ENCODE results near the gene C6orf62.
"Not testable (repeated sequence)": the region's sequence is repeated elsewhere in the genome, so short reads cannot be mapped to it uniquely, and the experiment has no call there.

The C6orf62 gene

GRCh38 chr6:24667378-24667803, 51.6 kb downstream of the C6orf62 start:
- no peak for DNase-seq (ENCODE audit: low spot score)

GRCh38 chr6:24666641-24667377, 52.1 kb downstream of the C6orf62 start, which contains the start of the genes ACOT13 and TDP2:
Gene ACOT13, plus strand, starts transcription at chr6:24667077. Its CDS starts 187 bp downstream, at chr6:24667264.
Gene TDP2, minus strand, starts transcription at chr6:24666899. Its CDS starts 37 bp downstream, at chr6:24666862.
- peak; percentile 98 for DNase-seq (ENCODE audit: low spot score)

GRCh38 chr6:24666097-24666640, 52.8 kb downstream of the C6orf62 start:
- DNase-seq (ENCODE audit: low spot score) = peak; percentile 52

GRCh38 chr6:24664046-24664987, 54.6 kb downstream of the C6orf62 start:
- no peak for DNase-seq (ENCODE audit: low spot score)

GRCh38 chr6:24663189-24663588, 55.8 kb downstream of the C6orf62 start:
- no peak for DNase-seq (ENCODE audit: low spot score)

- DNase-seq (ENCODE audit: low spot score) = no peak
These were observed 56.7 kb downstream of the C6orf62 start for GRCh38 chr6:24662236-24662635.

- DNase-seq (ENCODE audit: low spot score) = not testable (repeated sequence)
These were observed 57.2 kb downstream of the C6orf62 start for GRCh38 chr6:24661759-24662158.

GRCh38 chr6:24660105-24660504, 58.8 kb downstream of the C6orf62 start:
- DNase-seq (ENCODE audit: low spot score) = no peak

- no peak for DNase-seq (ENCODE audit: low spot score)
These were observed 59.4 kb downstream of the C6orf62 start for GRCh38 chr6:24659561-24659960.

GRCh38 chr6:24658573-24659560, 60.1 kb downstream of the C6orf62 start:
- no peak for DNase-seq (ENCODE audit: low spot score)

GRCh38 chr6:24655215-24655614, 63.7 kb downstream of the C6orf62 start:
- DNase-seq (ENCODE audit: low spot score) = no peak

Measured in kidney tubule cell (primary cell).